ENCODE measurements around the gene EMP2. TPM values are rescaled to one million over a fixed set of nuclear protein-coding genes. Genes with fewer than 3 reads are reported as not detected.
"Not testable (repeated sequence)": the region's sequence is repeated elsewhere in the genome, so short reads cannot be mapped to it uniquely, and the experiment has no call there.

Gene EMP2
- total RNA-seq, 2 donors from 2014 or later = not detected

GRCh38 chr16:10562361-10562899 is 18.0 kb downstream of the EMP2 start:
- Mint-ChIP-seq H3K4me1 (no peaks in the 10 kb centered on the region), H3K27ac (no peak overlapping the region)

GRCh38 chr16:10561425-10561824 is 19.0 kb downstream of the EMP2 start:
- no peaks in the 10 kb centered on the region for H3K4me1 Mint-ChIP-seq
- H3K4me3 Mint-ChIP-seq = no peak overlapping the region
- no peaks in the 10 kb centered on the region for H3K36me3 Mint-ChIP-seq (ENCODE audit: low read depth)
- ATAC-seq = no peak
- H3K27me3 Mint-ChIP-seq = peaks cover 34% of the 10 kb centered on the region
- no peaks in the 10 kb centered on the region for H3K9me3 ChIP-seq (ENCODE audit: control insufficient read depth, low read length, poor library complexity, severe bottlenecking)
- DNase-seq = no peak
- no peak overlapping the region for H3K27ac Mint-ChIP-seq

More at GRCh38 chr16:10562361-10562899, 18.0 kb downstream of the EMP2 start:
- no peaks in the 10 kb centered on the region for H3K9me3 ChIP-seq (ENCODE audit: control insufficient read depth, low read length, poor library complexity, severe bottlenecking)
- peaks cover 44% of the 10 kb centered on the region for H3K27me3 Mint-ChIP-seq
- H3K4me3 Mint-ChIP-seq = no peak overlapping the region
- ATAC-seq = no peak
- DNase-seq = no peak
- no peaks in the 10 kb centered on the region for H3K36me3 Mint-ChIP-seq (ENCODE audit: low read depth)

GRCh38 chr16:10561001-10561400 is 19.4 kb downstream of the EMP2 start:
- ATAC-seq (no peak), DNase-seq (no peak)
- H3K27ac Mint-ChIP-seq = no peak overlapping the region
- H3K27me3 Mint-ChIP-seq = peaks cover 30% of the 10 kb centered on the region
- no peaks in the 10 kb centered on the region for H3K4me1 Mint-ChIP-seq
- no peaks in the 10 kb centered on the region for H3K9me3 ChIP-seq (ENCODE audit: control insufficient read depth, low read length, poor library complexity, severe bottlenecking)
- H3K36me3 Mint-ChIP-seq (ENCODE audit: low read depth) = no peaks in the 10 kb centered on the region
- no peak overlapping the region for H3K4me3 Mint-ChIP-seq

- H3K4me3 Mint-ChIP-seq; H3K4me1 Mint-ChIP-seq; ATAC-seq; H3K36me3 Mint-ChIP-seq (ENCODE audit: low read depth); H3K27ac Mint-ChIP-seq; H3K9me3 ChIP-seq (ENCODE audit: control insufficient read depth, low read length, poor library complexity, severe bottlenecking); DNase-seq: not testable (repeated sequence)
- H3K27me3 Mint-ChIP-seq = peaks cover 26% of the 10 kb centered on the region
These were observed 20.6 kb downstream of the EMP2 start for GRCh38 chr16:10559792-10560191.

GRCh38 chr16:10558746-10559641 is 21.4 kb downstream of the EMP2 start:
- H3K27me3 Mint-ChIP-seq = peaks cover 30% of the 10 kb centered on the region
- DNase-seq = no peak
- no peaks in the 10 kb centered on the region for H3K9me3 ChIP-seq (ENCODE audit: control insufficient read depth, low read length, poor library complexity, severe bottlenecking)
- no peaks in the 10 kb centered on the region for H3K36me3 Mint-ChIP-seq (ENCODE audit: low read depth)
- H3K4me3 Mint-ChIP-seq = no peak overlapping the region
- ATAC-seq = no peak
- no peaks in the 10 kb centered on the region for H3K4me1 Mint-ChIP-seq
- H3K27ac Mint-ChIP-seq = no peak overlapping the region

GRCh38 chr16:10558305-10558704 is 22.1 kb downstream of the EMP2 start:
- no peaks in the 10 kb centered on the region for H3K36me3 Mint-ChIP-seq (ENCODE audit: low read depth)
- no peak for DNase-seq
- no peaks in the 10 kb centered on the region for H3K9me3 ChIP-seq (ENCODE audit: control insufficient read depth, low read length, poor library complexity, severe bottlenecking)
- H3K27ac Mint-ChIP-seq = no peak overlapping the region
- H3K27me3 Mint-ChIP-seq = peaks cover 30% of the 10 kb centered on the region
- no peak for ATAC-seq
- H3K4me1 Mint-ChIP-seq = peaks cover 2% of the 10 kb centered on the region
- no peak overlapping the region for H3K4me3 Mint-ChIP-seq

GRCh38 chr16:10557750-10558149 is 22.6 kb downstream of the EMP2 start:
- ATAC-seq (no peak), DNase-seq (no peak)
- no peaks in the 10 kb centered on the region for H3K9me3 ChIP-seq (ENCODE audit: control insufficient read depth, low read length, poor library complexity, severe bottlenecking)
- Mint-ChIP-seq H3K4me1 (peaks cover 6% of the 10 kb centered on the region), H3K27me3 (peaks cover 33% of the 10 kb centered on the region), H3K27ac (no peak overlapping the region), H3K36me3 (ENCODE audit: low read depth) (no peaks in the 10 kb centered on the region), H3K4me3 (no peak overlapping the region)

- no peaks in the 10 kb centered on the region for H3K9me3 ChIP-seq (ENCODE audit: control insufficient read depth, low read length, poor library complexity, severe bottlenecking)
- Mint-ChIP-seq H3K4me1 (peaks cover 8% of the 10 kb centered on the region), H3K27ac (no peak overlapping the region), H3K36me3 (ENCODE audit: low read depth) (peaks cover 3% of the 10 kb centered on the region), H3K4me3 (no peak overlapping the region), H3K27me3 (peaks cover 39% of the 10 kb centered on the region)
- no peak for ATAC-seq
- DNase-seq = no peak
These were observed 24.2 kb downstream of the EMP2 start for GRCh38 chr16:10556236-10556635.

- H3K4me3 Mint-ChIP-seq = no peak overlapping the region
- peaks cover 8% of the 10 kb centered on the region for H3K4me1 Mint-ChIP-seq
- no peaks in the 10 kb centered on the region for H3K9me3 ChIP-seq (ENCODE audit: control insufficient read depth, low read length, poor library complexity, severe bottlenecking)
- DNase-seq (no peak), ATAC-seq (no peak)
- H3K36me3 Mint-ChIP-seq (ENCODE audit: low read depth) = peaks cover 3% of the 10 kb centered on the region
- H3K27me3 Mint-ChIP-seq = peaks cover 32% of the 10 kb centered on the region
- H3K27ac Mint-ChIP-seq = no peak overlapping the region
These were observed 25.8 kb downstream of the EMP2 start for GRCh38 chr16:10554569-10554968.

- H3K9me3 ChIP-seq (ENCODE audit: control insufficient read depth, low read length, poor library complexity, severe bottlenecking) = no peaks in the 10 kb centered on the region
- Mint-ChIP-seq H3K27me3 (peaks cover 27% of the 10 kb centered on the region), H3K36me3 (ENCODE audit: low read depth) (peaks cover 3% of the 10 kb centered on the region), H3K4me3 (peak overlapping the region; percentile 94), H3K27ac (peak overlapping the region; percentile 84), H3K4me1 (peaks cover 8% of the 10 kb centered on the region)
- DNase-seq = peak in 2 of 3 donors; percentile 18 to 34
- ATAC-seq = peak; percentile 95
These were observed 27.4 kb downstream of the EMP2 start for GRCh38 chr16:10552998-10553491.

GRCh38 chr16:10552281-10552680 is 28.1 kb downstream of the EMP2 start:
- H3K27ac Mint-ChIP-seq = no peak overlapping the region
- no peak overlapping the region for H3K4me3 Mint-ChIP-seq

GRCh38 chr16:10551881-10552280 is 28.5 kb downstream of the EMP2 start:
- H3K27ac Mint-ChIP-seq = no peak overlapping the region
- DNase-seq (no peak), ATAC-seq (no peak)
- peaks cover 3% of the 10 kb centered on the region for H3K36me3 Mint-ChIP-seq (ENCODE audit: low read depth)
- peaks cover 8% of the 10 kb centered on the region for H3K4me1 Mint-ChIP-seq
- peaks cover 27% of the 10 kb centered on the region for H3K27me3 Mint-ChIP-seq
- no peak overlapping the region for H3K4me3 Mint-ChIP-seq
- no peaks in the 10 kb centered on the region for H3K9me3 ChIP-seq (ENCODE audit: control insufficient read depth, low read length, poor library complexity, severe bottlenecking)

More at GRCh38 chr16:10552281-10552680, 28.1 kb downstream of the EMP2 start:
- Mint-ChIP-seq H3K36me3 (ENCODE audit: low read depth) (peaks cover 3% of the 10 kb centered on the region), H3K27me3 (peaks cover 27% of the 10 kb centered on the region), H3K4me1 (peaks cover 8% of the 10 kb centered on the region)
- no peak for DNase-seq
- H3K9me3 ChIP-seq (ENCODE audit: control insufficient read depth, low read length, poor library complexity, severe bottlenecking) = no peaks in the 10 kb centered on the region
- ATAC-seq = no peak

GRCh38 chr16:10548404-10548803 is 32.0 kb downstream of the EMP2 start:
- no peak for DNase-seq

More at GRCh38 chr16:10548404-10548803, 32.0 kb downstream of the EMP2 start:
- H3K27me3 Mint-ChIP-seq = peaks cover 25% of the 10 kb centered on the region
- peaks cover 3% of the 10 kb centered on the region for H3K36me3 Mint-ChIP-seq (ENCODE audit: low read depth)
- no peak overlapping the region for H3K4me3 Mint-ChIP-seq
- no peaks in the 10 kb centered on the region for H3K9me3 ChIP-seq (ENCODE audit: control insufficient read depth, low read length, poor library complexity, severe bottlenecking)
- no peak for ATAC-seq
- H3K27ac Mint-ChIP-seq = no peak overlapping the region
- peaks cover 7% of the 10 kb centered on the region for H3K4me1 Mint-ChIP-seq

All from T-helper 17 cell (primary cell).